NCI-H2029 treated with DMSO at 0.1 percent for 48 hours (cell line): ENCODE data around the gene SLC6A11.

Experiments
- DNase-seq: peaks from one replicate; lab custom pipeline; 2025; lab: John Stamatoyannopoulos, UW

SLC6A11 gene

GRCh38 chr3:10790713-10791112, 25.3 kb upstream of the SLC6A11 start:
- no peak for DNase-seq

GRCh38 chr3:10792208-10792607, 23.8 kb upstream of the SLC6A11 start:
- no peak for DNase-seq

GRCh38 chr3:10798600-10799367, 17.2 kb upstream of the SLC6A11 start:
- DNase-seq = no peak

GRCh38 chr3:10804183-10804648, 11.8 kb upstream of the SLC6A11 start:
- no peak for DNase-seq

GRCh38 chr3:10806006-10806405, 10.0 kb upstream of the SLC6A11 start:
- no peak for DNase-seq

- no peak for DNase-seq
Measured at GRCh38 chr3:10808130-10808735, 7.8 kb upstream of the SLC6A11 start.

- no peak for DNase-seq
Measured at GRCh38 chr3:10808974-10809373, 7.1 kb upstream of the SLC6A11 start.

- no peak for DNase-seq
Measured at GRCh38 chr3:10810376-10810775, 5.7 kb upstream of the SLC6A11 start.

- no peak for DNase-seq
Measured at GRCh38 chr3:10813425-10813824, 2.6 kb upstream of the SLC6A11 start.

GRCh38 chr3:10814623-10815022, 1.4 kb upstream of the SLC6A11 start:
- no peak for DNase-seq

GRCh38 chr3:10815487-10815886, 541 bp upstream of the SLC6A11 start:
- no peak for DNase-seq

- no peak for DNase-seq
Measured at GRCh38 chr3:10816863-10817253, 830 bp downstream of the SLC6A11 start.

GRCh38 chr3:10817506-10817905, 1.5 kb downstream of the SLC6A11 start:
- no peak for DNase-seq

GRCh38 chr3:10822055-10822454, 6.0 kb downstream of the SLC6A11 start:
- DNase-seq = no peak

- no peak for DNase-seq
Measured at GRCh38 chr3:10822708-10823515, 6.9 kb downstream of the SLC6A11 start.

GRCh38 chr3:10823516-10823818, 7.4 kb downstream of the SLC6A11 start:
- no peak for DNase-seq

GRCh38 chr3:10824468-10824867, 8.4 kb downstream of the SLC6A11 start:
- no peak for DNase-seq

GRCh38 chr3:10833855-10834414, 17.9 kb downstream of the SLC6A11 start:
- DNase-seq = no peak

GRCh38 chr3:10834951-10835350, 18.9 kb downstream of the SLC6A11 start:
- no peak for DNase-seq

- no peak for DNase-seq
Measured at GRCh38 chr3:10835406-10835805, 19.4 kb downstream of the SLC6A11 start.

GRCh38 chr3:10836676-10837075, 20.6 kb downstream of the SLC6A11 start:
- DNase-seq = no peak

- DNase-seq = no peak
Measured at GRCh38 chr3:10837849-10838248, 21.8 kb downstream of the SLC6A11 start.

GRCh38 chr3:10839167-10839566, 23.1 kb downstream of the SLC6A11 start:
- no peak for DNase-seq
